Prostate gland (tissue), 2 donors: ENCODE measurements around the gene GPER1. TPM values are rescaled to one million over a fixed set of nuclear protein-coding genes. Genes with fewer than 3 reads are reported as not detected.

Experiments used
- DNase-seq: peaks from one replicate; pipeline ENCODE4 v3.0.0-alpha.2; 2019; ENCODE audit warnings: low spot score
- H3K27ac ChIP-seq, 2 donors: fragments of 200-600 bp; sonication (generic); 2 replicates each; pipeline ENCODE4 v1.5.1; 2017 to 2019
- H3K27me3 ChIP-seq: fragments of 200-600 bp; sonication (generic); replicated peaks from 2 replicates; pipeline ENCODE4 v1.5.1; 2019; ENCODE audit not compliant: insufficient read depth
- H3K36me3 ChIP-seq, 2 donors: fragments of 200-600 bp; sonication (generic); 1 replicate in 1 of 2; 2 replicates in 1 of 2; pipeline versions ENCODE4 v1.5.1 to v1.8.1; 2017 to 2019
- H3K4me1 ChIP-seq: fragments of 200-600 bp; sonication (generic); replicated peaks from 2 replicates; pipeline ENCODE4 v1.5.1; 2019
- H3K4me3 ChIP-seq, 2 donors: fragments of 200-600 bp; sonication (generic); 2 replicates each; pipeline ENCODE4 v1.5.1; 2017 to 2019
- H3K9me3 ChIP-seq: fragments of 200-600 bp; sonication (generic); 2 replicates; pipeline ENCODE4 v1.5.1; 2017
- CTCF ChIP-seq, 4 experiments: fragments of 200-600 bp in 2 of 4; fragments of 450-650 bp in 2 of 4; sonication (generic) in 2 of 4; IDR thresholded peaks; 1 replicate in 3 of 4; 2 replicates in 1 of 4; pipeline ENCODE4 v1.5.1; 2016 to 2019; ENCODE audit warnings: antibody characterized with exemption in 4 of 4, mild to moderate bottlenecking in 2 of 4, moderate library complexity in 2 of 4
- POLR2A ChIP-seq: fragments of 450-650 bp; IDR thresholded peaks from one replicate; pipeline ENCODE4 v1.6.1; 2016; ENCODE audit warnings: antibody characterized with exemption, mild to moderate bottlenecking
- POLR2AphosphoS5 ChIP-seq: sonication (generic); formaldehyde crosslinking; IDR thresholded peaks from one replicate; pipeline ENCODE4 v1.6.1; 2017; ENCODE audit warnings: antibody characterized with exemption
- WGBS: methylation state at CpG from one replicate; pipeline ENCODE4 v1.1.5; 2018; 5-methylcytosine and 5-hydroxymethylcytosine counted together
- intact Hi-C: fragments of 100-400 bp; cut with DNase I; formaldehyde crosslinking; loops from one replicate; pipeline ENCODE4 v1.14.2; 2022
- total RNA-seq, 2 donors: library from RNA; depleted of rRNA; stranded (reverse); fragments of >200 nt; gene quantifications; one replicate each; pipeline ENCODE4 v1.1.0, GENCODE V29; 2016

Gene GPER1
- total RNA-seq, 2 donors from 2014 or later, result 7.4 to 11.5 TPM

GRCh38 chr7:1086588-1087464, 1.1 kb upstream of the GPER1 start:
- H3K27ac ChIP-seq, result no peak overlapping the region

GRCh38 chr7:1087465-1087814, 473 bp upstream of the GPER1 start:
- no peak for TF ChIP-seq CTCF (IDR thresholded peaks at IDR 0.05)
- no peak for TF ChIP-seq POLR2A
- Histone ChIP-seq H3K36me3 (no peaks in the 10 kb centered on the region), H3K9me3 (no peaks in the 10 kb centered on the region), H3K4me3 (peak overlapping the region; percentile 10 to 26), H3K4me1 (peaks cover 5% of the 10 kb centered on the region), H3K27me3 (no peaks in the 10 kb centered on the region), H3K27ac (no peak overlapping the region)
- WGBS, result 28% methylated on average over 6 of the region's 6 CpGs
- intact Hi-C loops, result loop anchor here (1.0 to 5.0 kb wide), 2 partner anchors 36 to 90 kb away; no protein-coding TSS in a partner anchor
- no peak for DNase-seq

More at GRCh38 chr7:1086588-1087464, 1.1 kb upstream of the GPER1 start:
- Histone ChIP-seq H3K4me3 (peak overlapping the region; percentile 10 to 26), H3K4me1 (peaks cover 5% of the 10 kb centered on the region), H3K9me3 (no peaks in the 10 kb centered on the region), H3K27me3 (no peaks in the 10 kb centered on the region), H3K36me3 (no peaks in the 10 kb centered on the region)
- TF ChIP-seq POLR2AphosphoS5 (peak; percentile 50), POLR2A (no peak), CTCF (IDR thresholded peaks at IDR 0.05) (peak; percentile 83 to 97 (median 88))
- peak; percentile 55 for DNase-seq
- 15% methylated on average over 42 of the region's 45 CpGs for WGBS
- intact Hi-C loops, result loop anchor here (1.0 to 5.0 kb wide), 2 partner anchors 36 to 90 kb away; no protein-coding TSS in a partner anchor

- Histone ChIP-seq H3K4me3 (no peak overlapping the region), H3K4me1 (peaks cover 11% of the 10 kb centered on the region), H3K27ac (no peak overlapping the region), H3K36me3 (no peaks in the 10 kb centered on the region), H3K27me3 (no peaks in the 10 kb centered on the region), H3K9me3 (no peaks in the 10 kb centered on the region)
- no peak for DNase-seq
- 87% methylated on average over 21 of the region's 21 CpGs for WGBS
- intact Hi-C loops, result no loop called here
- TF ChIP-seq POLR2A, result no peak
- TF ChIP-seq POLR2AphosphoS5, result no peak
Measured at GRCh38 chr7:1090236-1090635, 2.3 kb downstream of the GPER1 start.

- Histone ChIP-seq H3K9me3 (no peaks in the 10 kb centered on the region), H3K27ac (no peak overlapping the region), H3K27me3 (no peaks in the 10 kb centered on the region), H3K36me3 (no peaks in the 10 kb centered on the region), H3K4me1 (peaks cover 12% of the 10 kb centered on the region), H3K4me3 (no peak overlapping the region)
- intact Hi-C loops, result no loop called here
- WGBS, result 86% methylated on average over 28 of the region's 28 CpGs
- TF ChIP-seq CTCF (IDR thresholded peaks at IDR 0.05) (no peak), POLR2AphosphoS5 (no peak), POLR2A (no peak)
- no peak for DNase-seq
Measured at GRCh38 chr7:1090686-1091643, 3.1 kb downstream of the GPER1 start.

- no peak overlapping the region for H3K4me3 ChIP-seq
- DNase-seq, result no peak
Measured at GRCh38 chr7:1091644-1092027, 3.7 kb downstream of the GPER1 start.

More at GRCh38 chr7:1091644-1092027, 3.7 kb downstream of the GPER1 start:
- Histone ChIP-seq H3K36me3 (no peaks in the 10 kb centered on the region), H3K9me3 (no peaks in the 10 kb centered on the region), H3K4me1 (peaks cover 13% of the 10 kb centered on the region), H3K27ac (no peak overlapping the region), H3K27me3 (no peaks in the 10 kb centered on the region)
- WGBS, result 92% methylated on average over 18 of the region's 18 CpGs
- intact Hi-C loops, result no loop called here
- TF ChIP-seq CTCF (IDR thresholded peaks at IDR 0.05), result no peak
- TF ChIP-seq POLR2A, result no peak
